ENCODE results near the gene NPHS2. TPM values are rescaled to one million over a fixed set of nuclear protein-coding genes. Genes with fewer than 3 reads are reported as not detected.
"Not testable (repeated sequence)": the region's sequence is repeated elsewhere in the genome, so short reads cannot be mapped to it uniquely, and the experiment has no call there.

NPHS2 gene
- total RNA-seq, 1 donor from 2014 or later, result not detected

DNA sequence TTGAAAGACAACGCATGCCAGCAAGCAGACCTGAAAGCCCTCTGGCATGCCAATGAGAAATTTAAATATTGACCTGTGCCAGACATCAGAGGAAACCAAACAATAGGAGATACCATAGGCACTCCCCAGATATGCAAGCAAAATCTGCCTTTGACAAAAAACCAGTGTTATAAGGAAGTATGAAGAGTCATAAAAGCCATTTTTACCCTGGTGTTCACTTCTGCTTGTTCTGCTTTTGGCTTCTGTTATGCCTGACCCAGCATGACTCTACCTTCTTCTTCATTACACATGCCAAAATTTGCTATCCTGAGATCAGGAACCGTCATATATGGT is 26.4 kb downstream of the NPHS2 start:
- ATAC-seq (ENCODE audit: poor library complexity) (no peak), DNase-seq (no peak)
- intact Hi-C loops (cut with DNase I), result no loop called here

DNA sequence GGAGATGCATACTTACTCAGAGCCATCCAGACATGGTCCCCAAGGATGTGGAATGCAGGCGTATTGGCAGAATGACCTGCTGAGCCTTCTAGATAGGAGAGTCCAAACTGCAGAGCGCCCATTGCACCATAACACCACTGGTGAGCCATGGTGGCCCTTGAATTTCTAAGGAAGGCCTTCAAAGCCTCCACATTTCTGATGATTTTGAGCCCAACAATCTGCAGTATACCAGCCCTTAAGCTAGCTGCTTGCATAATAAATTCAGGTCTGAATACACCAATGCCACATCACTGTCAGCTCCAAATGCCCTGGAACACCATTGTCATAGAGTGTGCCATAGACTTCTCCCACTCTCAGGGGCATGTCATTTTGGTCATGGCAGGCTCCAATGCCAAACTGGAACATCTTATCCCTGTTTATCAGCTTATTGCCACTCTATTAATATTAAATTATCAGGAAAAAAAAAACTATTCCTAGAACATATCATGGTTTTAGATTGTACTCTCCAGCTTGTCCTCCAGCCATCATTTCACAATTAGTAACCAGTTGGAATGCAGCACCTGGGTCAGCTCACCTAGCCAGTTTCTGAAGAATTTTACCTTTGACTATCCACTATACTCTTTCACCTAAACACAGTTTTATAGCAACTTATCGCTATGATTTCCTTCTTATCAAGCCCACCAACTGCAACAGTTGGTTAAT is 26.9 kb downstream of the NPHS2 start:
- DNase-seq (no peak), ATAC-seq (ENCODE audit: poor library complexity) (no peak)

DNA sequence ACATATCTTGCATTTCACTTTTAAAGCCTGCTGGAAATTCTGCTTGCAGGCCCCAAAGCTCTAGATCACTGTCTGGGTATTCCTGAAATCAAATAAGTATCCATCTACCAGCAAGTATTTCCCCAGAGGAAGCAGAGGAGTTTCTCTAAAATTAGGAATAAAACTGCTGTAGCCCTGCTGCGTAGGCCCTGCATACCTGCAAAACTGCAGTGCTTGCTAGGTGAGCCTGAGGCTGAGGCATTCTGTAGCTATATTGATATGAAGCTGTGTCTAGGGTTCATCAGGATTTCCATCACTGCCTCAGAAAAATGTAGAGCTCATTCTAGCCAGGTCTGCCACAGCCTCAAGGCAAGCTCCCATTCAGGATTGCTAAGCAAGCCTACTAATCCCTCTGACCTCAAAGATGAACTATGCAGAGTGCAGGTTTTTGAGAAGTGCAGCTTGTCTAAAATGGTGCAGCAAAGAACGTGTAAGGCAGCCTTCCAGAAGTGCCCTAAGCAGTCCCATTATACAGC is 28.7 kb downstream of the NPHS2 start:
- intact Hi-C loops (cut with DNase I), result no loop called here
- no peak for DNase-seq
- no peak for ATAC-seq (ENCODE audit: poor library complexity)

More for the DNA sequence above, 26.9 kb downstream of the NPHS2 start:
- intact Hi-C loops (cut with DNase I), result no loop called here

DNA sequence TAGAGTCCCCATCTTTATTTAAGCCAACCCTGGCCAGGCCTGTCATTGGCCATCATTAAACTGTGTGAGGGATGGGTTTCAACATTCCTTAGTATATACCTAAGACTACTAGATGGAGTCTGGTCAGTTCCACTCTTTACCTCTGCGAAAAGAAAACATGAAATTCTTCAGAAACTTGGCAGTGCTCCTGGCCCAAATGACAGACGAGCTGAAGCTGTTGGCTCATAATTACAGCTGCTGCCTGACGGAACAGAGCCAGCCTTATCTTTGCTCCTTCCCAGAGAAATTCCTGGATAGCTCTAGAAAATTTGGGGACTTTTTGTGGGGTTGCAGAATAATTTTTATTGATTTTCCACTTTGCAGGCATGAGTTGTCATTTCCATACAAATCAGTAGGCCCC is 30.4 kb downstream of the NPHS2 start:
- intact Hi-C loops (cut with DNase I), result no loop called here
- ATAC-seq (ENCODE audit: poor library complexity) (no peak), DNase-seq (no peak)

DNA sequence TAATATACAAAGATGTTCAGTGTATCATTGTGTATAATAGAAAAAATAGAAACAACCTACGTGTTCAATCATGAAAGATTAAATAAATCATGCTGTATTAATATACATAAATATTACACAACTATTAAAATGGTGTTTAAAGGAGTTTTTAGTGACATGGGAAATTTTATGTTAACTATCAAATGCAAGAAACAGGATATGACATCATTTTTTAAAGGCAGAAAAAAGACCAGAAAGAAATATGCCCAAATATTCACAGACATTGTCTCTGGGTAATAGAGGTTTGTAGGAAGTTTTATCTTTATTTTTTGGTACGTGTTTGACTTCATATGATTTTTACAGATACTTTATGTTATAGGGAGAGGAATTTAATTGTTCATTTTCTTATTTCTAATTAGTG is 34.0 kb downstream of the NPHS2 start:
- no peak for ATAC-seq (ENCODE audit: poor library complexity)

DNA sequence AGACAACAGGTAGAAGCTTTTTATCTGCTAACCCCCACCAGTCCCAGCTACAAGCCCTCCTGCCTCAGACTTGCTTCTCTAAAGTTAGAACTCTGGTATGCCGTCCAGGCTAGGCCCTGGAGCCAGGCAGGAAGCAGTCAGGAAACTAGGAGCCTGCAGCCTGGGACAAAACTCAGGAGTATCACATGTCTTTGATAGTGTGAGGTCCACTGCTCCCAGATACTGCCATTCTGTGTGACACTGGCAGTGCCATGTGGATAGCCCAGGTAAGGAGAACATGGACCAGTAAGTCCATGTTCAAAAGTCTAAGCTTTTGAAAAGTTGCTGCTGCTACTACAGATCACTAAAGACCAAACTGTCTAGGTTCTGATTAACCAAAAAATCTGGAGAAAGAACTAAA is 45.4 kb downstream of the NPHS2 start:
- intact Hi-C loops (cut with DNase I), result no loop called here
- ATAC-seq (ENCODE audit: poor library complexity) (no peak), DNase-seq (no peak)

More for the DNA sequence above, 34.0 kb downstream of the NPHS2 start:
- no peak for DNase-seq
- intact Hi-C loops (cut with DNase I), result no loop called here

DNA sequence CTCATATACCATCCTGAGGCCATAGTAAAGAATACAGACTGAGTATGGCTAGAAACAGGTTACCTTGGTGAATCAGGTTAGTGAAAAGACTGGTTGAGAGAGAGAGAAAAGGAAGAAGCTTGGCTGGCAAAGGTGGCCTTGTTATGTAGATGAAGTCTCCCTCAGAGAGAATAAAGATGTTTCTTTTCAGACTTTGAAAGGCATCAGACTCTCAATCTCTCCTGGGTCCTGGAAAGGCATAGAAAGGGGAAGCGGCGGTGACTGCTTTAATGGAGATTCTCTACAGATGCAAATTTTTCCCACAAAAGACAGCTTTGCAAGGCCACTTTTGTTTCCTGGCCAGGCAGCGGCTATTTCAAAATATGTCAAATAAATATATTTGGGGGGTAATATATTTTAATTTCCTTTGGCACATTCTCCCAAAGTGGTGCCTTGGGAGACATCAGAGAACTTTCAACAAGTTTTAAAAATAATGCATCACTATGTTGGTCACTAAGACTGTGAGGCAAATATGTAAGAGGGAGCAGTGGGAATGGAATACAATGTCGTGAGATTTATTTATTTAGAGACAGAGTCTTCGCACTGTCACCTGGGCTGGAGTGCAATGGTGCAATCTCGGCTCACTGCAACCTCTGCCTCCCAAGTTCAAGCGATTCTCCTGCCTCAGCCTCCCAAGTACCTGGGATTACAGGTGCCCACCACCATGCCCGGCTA is 46.1 kb downstream of the NPHS2 start:
- no peak for ATAC-seq (ENCODE audit: poor library complexity)
- intact Hi-C loops (cut with DNase I), result no loop called here
- DNase-seq, result no peak

DNA sequence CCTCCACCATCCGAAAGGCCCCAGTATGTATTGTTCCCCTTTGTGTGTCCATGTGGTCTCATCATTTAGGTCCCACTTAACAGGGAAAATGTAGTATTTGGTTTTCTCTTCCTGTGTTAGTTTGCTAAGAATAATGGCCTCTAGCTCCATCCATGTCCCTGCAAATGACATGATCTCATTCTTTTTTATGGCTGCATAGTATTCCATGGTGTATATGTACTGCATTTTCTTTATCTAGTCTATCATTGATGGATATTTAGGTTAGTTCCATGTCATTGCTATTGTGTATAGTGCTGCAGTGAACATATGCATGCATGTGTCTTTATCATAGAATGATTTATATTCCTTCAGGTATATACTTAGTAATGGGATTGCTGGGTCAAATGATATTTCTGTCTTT is 57.2 kb downstream of the NPHS2 start:
- DNase-seq; intact Hi-C loops (cut with DNase I); ATAC-seq (ENCODE audit: poor library complexity): not testable (repeated sequence)

DNA sequence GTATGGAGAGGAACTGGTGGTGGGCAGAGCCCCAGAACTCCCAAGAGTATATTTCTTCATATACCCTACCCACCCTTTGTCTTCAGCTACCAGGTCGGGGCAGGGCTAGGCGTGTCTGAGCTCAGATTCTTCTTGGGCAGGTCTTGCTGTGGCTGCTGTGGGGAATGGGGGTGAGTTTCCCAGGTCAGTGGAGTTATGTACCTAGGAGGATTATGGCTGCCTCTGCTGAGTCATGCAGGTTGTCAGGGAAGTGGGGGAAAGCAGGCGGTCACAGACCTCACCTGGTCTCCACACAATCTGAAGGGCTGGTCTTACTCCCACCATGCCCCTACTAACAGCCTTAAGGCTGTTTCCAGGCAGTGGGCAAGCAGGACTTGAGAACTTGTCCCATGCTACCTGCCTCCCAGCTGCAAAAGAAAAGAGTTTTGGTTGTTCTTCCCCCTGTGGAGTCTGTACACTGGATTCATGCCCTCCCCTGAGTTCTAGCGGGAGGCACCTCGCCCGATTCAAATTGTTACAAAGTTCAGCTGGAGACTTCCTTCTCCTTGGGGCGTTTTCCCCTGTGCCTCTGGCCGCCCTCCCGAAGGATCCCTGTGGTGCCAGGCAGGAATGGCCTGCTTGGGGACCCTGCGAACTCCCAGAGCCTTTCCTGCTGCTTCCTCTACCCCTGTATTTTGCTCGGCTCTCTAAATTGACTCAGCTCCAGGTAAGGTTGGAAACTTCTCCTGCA is 58.6 kb downstream of the NPHS2 start:
- intact Hi-C loops (cut with DNase I), result no loop called here
- DNase-seq, result no peak
- ATAC-seq (ENCODE audit: poor library complexity), result no peak

DNA sequence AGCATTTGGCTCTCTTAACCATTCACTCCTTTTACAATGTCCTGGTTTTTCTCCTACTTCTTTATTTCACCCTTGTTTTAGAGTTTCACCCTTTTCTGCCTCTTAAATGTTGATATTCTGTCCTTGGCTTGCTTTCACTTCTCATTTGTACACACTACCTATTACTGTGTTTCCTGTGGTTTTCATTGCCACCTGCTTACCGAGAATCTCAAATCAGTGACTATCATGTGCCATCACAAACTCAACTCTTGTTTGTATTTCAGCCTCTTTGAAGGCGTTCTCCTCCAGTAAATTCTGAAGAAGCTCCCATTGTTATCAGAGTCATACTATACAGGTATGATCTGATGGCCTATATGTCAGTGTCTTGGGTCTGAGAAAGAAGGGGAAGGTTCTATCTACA is 65.7 kb downstream of the NPHS2 start:
- DNase-seq, result no peak
- intact Hi-C loops (cut with DNase I), result no loop called here
- no peak for ATAC-seq (ENCODE audit: poor library complexity)

DNA sequence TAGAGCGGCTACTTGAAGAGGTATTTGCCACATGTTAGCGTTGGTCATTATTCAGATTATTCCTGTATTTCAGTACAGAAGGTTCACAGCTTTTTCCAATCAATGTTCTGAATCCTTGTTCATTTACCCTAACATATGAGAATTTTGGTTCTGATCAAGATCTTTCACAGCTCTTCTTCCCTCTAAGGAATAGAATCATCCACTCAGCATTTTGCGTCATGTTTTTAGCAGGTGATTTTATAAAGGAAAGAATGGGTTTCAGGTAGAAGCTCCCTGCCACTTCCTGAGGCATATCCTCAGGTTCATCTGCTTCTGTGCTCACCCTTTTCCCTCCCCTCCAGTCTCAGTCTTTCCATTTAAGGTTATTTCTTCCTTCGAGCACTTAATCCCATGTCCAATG is 66.4 kb downstream of the NPHS2 start:
- DNase-seq (no peak), ATAC-seq (ENCODE audit: poor library complexity) (no peak)
- intact Hi-C loops (cut with DNase I), result no loop called here

DNA sequence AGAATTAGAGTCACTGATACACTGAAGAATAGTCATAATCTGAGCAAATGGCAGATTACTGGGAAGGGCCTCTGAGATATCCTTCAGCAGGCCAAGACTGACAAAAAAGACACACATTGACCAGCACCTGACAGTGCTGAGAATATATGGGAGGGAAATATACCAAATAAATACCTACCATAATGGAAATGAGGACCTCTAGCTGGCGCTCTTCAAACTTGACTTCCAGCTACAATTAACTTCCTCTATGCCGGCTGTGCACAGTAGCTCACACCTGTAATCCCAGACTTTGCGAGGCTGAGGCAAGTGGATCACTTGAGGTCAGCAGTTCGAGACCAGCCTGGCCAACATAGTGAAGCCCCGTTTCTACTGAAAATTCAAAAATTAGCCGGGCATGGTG is 69.5 kb downstream of the NPHS2 start:
- intact Hi-C loops (cut with DNase I), result no loop called here
- ATAC-seq (ENCODE audit: poor library complexity), result no peak

More for the DNA sequence above, 69.5 kb downstream of the NPHS2 start:
- DNase-seq, result no peak

Other genes starting within 250 kb of the NPHS2 start
- not detected for gene AXDND1, start 210.0 kb downstream of the NPHS2 start, total RNA-seq
- gene TDRD5, start 15.9 kb upstream of the NPHS2 start, total RNA-seq, result not detected
- gene FAM163A, start 167.3 kb upstream of the NPHS2 start, total RNA-seq, result 0.22 TPM

Measured in Right ventricle myocardium superior (tissue), 1 donor.